GM21390 (cell line): Measurements from ENCODE around the gene TTPAL.
"Not testable (repeated sequence)": the region's sequence is repeated elsewhere in the genome, so short reads cannot be mapped to it uniquely, and the experiment has no call there.

ENCODE experiments used
- ATAC-seq: cut with Tn5 transposase; IDR thresholded peaks from one replicate; pipeline ENCODE4 v1.9.1; 2021; ENCODE audit not compliant: unreplicated experiment

The TTPAL gene

DNA sequence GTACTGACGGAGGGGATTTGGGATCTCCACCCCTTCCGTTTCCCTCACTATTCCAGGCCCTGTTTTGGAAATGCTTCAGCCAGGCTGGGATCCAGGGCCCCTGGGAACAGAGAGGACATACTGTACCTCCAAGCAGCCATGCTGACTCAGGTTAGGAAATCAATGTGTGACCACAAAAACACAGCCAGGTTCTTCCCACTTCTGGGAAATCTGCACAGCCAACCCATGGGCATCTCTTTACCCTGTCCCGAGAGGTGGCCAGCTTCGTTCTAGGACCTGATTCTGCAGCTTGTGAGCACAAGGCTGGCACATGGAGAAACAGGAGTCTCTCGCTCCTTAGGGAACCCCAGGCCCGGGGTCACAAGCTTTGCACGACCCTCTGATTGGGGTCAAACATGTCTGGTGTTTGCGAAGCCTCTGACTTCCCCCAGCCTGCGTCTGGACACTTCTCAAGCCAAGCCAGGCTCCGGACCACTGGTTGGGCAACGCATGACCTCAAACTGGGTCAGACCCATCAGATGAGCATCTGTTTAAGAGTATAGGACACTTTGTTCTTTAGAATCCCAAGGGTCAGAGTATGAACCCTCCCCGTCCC lies 8.3 kb upstream of the TTPAL start:
- no peak for ATAC-seq

GRCh38 chr20:44468044-44468782 lies 7.5 kb upstream of the TTPAL start:
- ATAC-seq, result no peak

- ATAC-seq, result no peak
Observed at GRCh38 chr20:44470327-44470726, 5.3 kb upstream of the TTPAL start.

DNA sequence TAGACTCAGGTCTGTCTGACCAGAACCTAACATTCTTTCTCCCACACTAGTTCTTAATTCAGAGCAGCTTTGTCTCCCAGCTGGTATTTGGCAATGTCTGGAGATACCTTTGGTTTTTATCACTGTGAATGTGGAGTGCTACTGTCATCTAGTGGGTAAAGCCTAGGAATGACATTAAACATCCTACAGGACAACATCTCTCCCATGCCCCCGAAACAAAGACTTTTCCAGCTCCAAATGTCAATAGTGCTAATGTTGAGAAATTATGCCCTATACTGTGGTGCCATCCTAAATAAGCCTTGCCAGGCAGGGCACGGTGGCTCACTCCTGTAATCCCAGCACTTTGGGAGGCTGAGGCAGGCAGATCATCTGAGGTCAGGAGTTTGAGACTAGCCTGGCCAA lies 4.2 kb upstream of the TTPAL start:
- ATAC-seq, result no peak

- not testable (repeated sequence) for ATAC-seq
Observed at GRCh38 chr20:44472283-44472682, 3.4 kb upstream of the TTPAL start.

DNA sequence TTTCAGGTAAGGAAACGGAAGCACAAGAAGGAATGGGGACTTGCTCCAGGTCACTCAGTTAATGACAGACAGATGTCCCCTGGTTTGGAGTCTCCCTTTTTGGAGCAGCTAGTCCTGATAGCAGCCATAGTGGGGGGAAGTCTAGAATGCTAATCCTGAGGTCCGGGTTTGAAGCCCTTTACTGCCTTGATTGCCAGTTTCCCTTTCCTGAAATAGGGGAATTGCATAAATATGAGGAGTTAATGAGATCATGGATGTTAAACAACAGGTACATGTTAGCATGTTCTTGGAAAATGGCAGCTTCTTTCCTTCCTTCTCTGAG lies 341 bp upstream of the TTPAL start:
- ATAC-seq, result no peak

DNA sequence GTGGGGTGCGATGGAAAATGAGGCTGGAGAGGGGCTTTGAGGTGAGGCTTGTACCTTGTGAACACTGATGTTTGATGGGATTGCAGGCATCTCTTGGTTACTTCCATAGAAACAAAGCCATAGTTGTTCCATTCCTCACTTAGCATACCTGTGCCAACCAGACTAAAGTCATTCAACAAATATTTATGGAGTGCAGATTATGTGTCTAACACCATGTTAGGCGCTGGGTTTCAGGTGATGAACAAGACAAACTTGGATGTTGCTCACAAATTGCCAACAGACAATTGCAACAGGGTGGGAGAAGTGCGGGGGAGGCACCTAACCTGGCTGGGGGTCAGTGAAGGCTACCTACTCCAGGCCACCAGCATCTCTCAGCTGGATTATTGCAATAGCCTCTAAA lies 1.5 kb downstream of the TTPAL start:
- ATAC-seq, result no peak

DNA sequence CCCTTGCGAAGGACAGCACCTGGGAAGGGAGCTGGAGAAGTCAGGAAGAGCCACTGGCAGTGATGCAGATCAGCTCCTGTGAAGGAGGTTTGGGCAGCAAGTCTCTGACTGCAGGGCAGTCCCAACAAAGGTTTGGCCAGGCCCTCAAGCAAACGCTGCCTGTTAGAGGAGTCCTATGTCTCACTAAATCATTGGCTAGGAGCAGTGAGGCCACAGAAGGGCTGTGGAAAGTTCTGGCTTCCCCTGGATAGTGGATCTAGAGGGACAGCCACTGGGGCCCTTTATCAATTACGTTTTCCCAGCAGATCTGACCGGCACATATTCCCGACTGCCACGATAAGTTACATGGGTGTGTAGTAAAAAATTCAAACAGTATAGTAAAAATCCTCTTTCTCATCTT lies 2.5 kb downstream of the TTPAL start:
- ATAC-seq, result no peak

GRCh38 chr20:44479643-44480042 lies 4.0 kb downstream of the TTPAL start:
- no peak for ATAC-seq

DNA sequence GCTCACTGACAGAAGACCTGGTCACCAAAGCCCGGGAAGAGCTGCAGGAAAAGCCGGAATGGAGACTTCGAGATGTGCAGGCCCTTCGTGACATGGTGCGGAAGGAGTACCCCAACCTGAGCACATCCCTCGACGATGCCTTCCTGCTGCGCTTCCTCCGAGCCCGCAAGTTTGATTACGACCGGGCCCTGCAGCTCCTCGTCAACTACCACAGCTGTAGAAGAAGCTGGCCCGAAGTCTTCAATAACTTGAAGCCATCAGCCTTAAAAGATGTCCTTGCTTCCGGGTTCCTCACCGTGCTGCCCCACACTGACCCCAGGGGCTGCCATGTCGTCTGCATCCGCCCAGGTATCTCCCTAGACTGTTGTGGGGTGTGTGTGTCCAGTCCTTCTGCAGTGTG lies 4.4 kb downstream of the TTPAL start:
- ATAC-seq, result no peak

GRCh38 chr20:44481719-44482416 lies 6.2 kb downstream of the TTPAL start:
- ATAC-seq, result no peak

- ATAC-seq, result no peak
Observed at GRCh38 chr20:44483112-44483511, 7.4 kb downstream of the TTPAL start.

DNA sequence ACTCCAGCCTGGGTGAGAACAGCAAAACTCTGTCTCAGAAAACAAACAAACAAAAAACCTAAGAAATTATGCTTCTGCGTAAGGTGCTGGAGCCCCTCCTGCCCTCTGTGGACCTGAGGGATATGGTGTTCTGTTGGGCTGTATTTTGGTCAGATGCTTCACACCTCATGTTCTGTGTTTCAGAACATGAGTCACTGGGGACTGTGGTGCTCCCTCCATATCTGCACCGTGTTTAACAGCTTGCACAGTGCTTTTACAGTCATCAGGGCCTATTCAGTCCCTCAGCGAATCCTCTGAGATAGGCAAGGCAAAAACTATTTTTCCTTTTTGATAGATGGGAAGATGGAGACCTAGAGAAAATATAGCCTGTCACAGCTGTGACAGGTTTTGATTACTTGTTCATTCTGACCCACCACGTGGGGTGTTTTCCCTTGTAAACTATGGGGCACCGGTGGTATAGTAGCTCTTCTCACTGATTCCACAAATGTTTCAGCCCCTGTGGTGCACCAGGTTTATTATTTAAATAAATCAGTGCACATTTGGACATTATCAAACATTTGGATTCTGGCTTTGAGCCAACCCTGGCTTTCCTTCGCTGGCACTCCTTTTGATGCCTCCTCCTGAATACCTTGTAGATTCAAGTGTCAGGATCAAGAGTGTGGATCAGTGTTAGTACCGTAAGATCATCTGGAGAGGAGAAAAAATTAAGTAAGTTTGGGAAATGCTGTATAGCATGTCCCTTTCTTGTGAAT lies 9.6 kb downstream of the TTPAL start:
- no peak for ATAC-seq

GRCh38 chr20:44485830-44486198 lies 10.1 kb downstream of the TTPAL start:
- no peak for ATAC-seq

- ATAC-seq, result no peak
Observed at GRCh38 chr20:44488551-44488950, 12.9 kb downstream of the TTPAL start.

DNA sequence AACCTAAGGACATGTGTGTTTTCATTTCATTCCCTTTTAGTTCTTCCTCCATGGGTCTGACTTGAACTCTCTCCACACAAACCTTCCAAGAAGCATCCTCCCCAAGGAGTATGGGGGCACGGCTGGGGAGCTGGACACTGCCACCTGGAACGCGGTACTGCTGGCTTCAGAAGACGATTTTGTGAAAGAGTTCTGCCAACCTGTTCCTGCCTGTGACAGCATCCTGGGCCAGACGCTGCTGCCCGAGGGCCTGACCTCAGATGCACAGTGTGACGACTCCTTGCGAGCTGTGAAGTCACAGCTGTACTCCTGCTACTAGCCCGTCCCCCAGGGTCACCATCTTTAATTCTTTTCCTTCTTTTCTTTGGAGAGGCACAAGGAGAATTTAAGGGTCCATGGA lies 13.5 kb downstream of the TTPAL start:
- no peak for ATAC-seq

GRCh38 chr20:44489931-44490330 lies 14.3 kb downstream of the TTPAL start:
- ATAC-seq, result no peak

DNA sequence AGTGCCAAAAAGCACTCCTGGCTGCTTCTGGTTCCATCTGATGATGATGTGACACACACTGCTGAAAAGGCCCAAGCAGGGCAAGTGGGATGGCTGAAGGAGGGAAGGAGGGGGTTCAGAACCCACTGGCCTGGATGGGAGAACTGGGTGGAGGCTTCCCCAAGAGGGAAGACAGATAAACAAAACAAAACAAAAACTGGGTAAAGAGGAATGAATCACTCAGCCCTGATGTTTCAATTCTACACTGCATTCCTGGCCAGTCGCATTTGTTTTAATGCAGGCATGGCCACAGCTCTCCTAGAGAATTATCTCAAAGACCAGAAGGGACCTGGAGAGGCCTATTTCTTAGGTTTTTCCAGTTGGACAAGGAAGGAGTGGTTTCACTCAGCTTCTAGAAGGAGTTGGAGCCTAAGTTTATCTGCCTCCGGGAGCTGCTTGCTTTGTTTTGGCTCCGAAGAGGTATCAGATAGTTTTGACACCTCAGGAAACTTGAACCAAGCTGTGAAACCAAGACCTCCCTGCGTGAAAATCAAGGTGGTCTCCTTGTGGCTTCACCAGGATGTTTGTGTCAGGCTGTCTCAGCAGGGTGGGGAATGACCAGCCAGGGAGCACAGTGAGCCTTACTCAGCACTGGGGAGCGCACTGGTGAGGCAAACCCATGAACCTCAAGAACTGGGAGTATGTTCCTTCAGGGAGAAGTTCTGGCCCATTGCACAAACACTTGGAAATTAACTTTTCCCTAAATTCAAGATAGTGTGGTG lies 16.1 kb downstream of the TTPAL start:
- no peak for ATAC-seq

DNA sequence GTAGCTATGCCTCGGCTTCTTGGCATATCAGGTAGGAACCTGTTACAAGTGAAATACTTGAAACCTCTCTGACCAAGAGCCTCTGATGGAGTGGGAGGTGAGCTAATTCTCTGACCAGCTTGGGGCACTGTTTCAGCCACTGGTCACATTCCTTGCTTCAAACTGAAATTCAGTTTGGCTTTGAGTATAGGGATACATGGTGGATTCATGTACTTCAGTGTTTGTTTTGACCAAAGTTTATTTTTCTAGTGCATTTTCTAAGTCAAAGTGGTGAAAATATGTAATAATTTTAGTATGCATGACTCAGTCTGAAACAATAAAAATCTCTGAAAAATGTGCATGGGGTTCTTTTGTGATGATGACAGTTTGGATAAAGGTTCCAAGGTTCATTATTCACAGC lies 18.6 kb downstream of the TTPAL start:
- ATAC-seq, result no peak

GRCh38 chr20:44494681-44495080 lies 19.0 kb downstream of the TTPAL start:
- no peak for ATAC-seq

- no peak for ATAC-seq
Observed at GRCh38 chr20:44495257-44495656, 19.6 kb downstream of the TTPAL start.
